ENCODE measurements around the gene ZNF770.
"Not testable (repeated sequence)": the region's sequence is repeated elsewhere in the genome, so short reads cannot be mapped to it uniquely, and the experiment has no call there.

ZNF770 gene

DNA sequence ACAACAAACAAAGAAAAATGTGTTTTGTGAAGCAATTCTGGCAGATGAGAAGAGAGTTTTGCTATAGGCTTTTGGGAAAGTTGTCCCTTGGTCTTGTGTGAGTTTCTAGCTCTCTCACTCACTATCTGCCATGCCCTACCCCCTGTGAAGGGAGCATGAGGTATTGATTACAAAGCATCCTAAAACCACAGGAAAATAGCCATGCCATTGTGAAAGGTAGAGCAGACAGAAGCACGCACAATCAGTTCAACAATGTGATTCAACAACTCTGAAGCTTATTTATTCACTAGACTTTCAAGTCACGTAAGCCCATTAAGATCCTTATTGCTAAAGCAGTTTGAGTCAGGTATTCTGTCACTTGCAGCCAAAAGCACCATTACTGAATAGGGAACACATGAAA is 12.0 kb downstream of the ZNF770 start:
- no peak for DNase-seq

GRCh38 chr15:34973512-34973911 is 14.6 kb downstream of the ZNF770 start:
- no peak for DNase-seq

GRCh38 chr15:34970098-34970643 is 17.9 kb downstream of the ZNF770 start:
- not testable (repeated sequence) for DNase-seq

DNA sequence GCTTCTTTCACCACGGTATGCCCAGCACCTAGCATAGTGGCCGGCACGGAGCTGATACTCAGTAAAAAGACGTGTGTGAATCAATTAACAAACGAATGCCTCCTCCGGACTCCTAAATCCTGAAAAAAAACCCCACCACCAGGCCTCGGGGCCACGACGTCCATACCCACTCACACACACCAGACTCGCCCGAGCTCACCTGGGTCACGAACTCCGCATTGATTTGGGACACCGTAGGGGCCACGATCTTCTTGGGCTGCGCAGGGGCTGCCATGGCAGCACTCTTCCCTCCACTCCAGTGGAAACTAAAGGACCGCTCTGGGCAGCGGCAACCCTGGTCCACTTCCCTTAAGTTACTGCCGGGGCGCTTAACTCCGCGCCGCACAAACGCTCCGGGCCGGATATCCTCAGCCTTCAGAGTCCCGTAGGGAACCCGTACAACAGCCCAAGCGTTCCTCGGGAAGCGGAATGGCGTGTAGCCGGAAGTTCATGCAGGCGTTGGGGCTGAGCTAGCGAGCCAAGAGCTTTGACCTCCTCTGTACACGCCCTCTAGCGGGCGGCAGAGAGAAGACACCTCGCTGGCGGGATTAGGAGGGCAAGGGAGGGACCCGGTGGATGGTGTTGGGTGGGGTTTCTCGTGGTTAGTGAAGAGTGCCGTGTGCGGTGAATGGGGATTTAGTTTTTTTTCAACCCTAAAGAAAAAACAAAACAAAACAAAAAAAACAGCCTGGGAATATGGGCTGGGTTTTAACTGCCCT is 18.6 kb downstream of the ZNF770 start, which contains the start of gene AQR:
TSS of gene AQR (minus strand) at position 403 of the 758 bp plus-strand sequence. CDS start at position 274, 129 bp downstream.
- DNase-seq: peak; percentile 85

DNA sequence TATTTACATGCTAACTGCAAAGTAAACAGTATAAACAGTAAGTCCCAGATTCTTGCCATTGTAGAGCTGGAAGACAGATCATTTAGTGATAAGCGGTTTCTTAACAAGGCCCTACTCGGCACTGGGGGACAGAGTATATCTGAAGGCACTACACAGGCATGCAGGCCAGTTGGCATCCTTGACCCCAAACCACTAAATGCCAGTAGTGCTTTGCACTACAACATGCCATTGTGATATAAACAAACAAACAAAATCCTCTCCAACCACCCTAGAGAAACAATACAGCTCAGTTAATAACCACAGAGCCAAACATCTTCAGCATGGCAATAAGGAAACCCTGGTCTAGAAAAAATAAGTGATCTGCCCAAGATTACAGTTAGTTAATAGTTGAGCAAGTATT is 23.8 kb downstream of the ZNF770 start:
- DNase-seq: no peak

GRCh38 chr15:34953851-34954250 is 34.2 kb downstream of the ZNF770 start:
- DNase-seq: no peak

GRCh38 chr15:34952481-34952880 is 35.6 kb downstream of the ZNF770 start:
- no peak for DNase-seq

DNA sequence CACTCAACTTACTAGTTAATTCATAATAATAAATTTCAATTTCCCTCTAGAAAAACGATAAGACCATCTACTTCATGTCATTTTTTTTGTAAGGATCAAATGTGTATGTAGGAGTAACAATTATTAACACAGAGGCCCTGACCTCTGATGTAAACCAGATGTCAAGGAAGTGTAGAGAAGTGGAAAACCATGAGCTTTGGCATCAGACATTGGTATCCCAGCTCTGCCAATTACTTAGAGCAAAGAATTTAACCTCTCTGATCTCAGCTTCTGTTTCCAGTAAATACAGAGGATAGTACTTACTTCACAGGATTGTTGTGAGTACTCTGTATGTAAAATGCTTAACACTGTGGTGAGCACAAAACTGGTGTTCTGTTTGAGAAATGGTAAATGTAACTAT is 36.1 kb downstream of the ZNF770 start:
- no peak for DNase-seq

GRCh38 chr15:34944936-34945335 is 43.2 kb downstream of the ZNF770 start:
- no peak for DNase-seq

DNA sequence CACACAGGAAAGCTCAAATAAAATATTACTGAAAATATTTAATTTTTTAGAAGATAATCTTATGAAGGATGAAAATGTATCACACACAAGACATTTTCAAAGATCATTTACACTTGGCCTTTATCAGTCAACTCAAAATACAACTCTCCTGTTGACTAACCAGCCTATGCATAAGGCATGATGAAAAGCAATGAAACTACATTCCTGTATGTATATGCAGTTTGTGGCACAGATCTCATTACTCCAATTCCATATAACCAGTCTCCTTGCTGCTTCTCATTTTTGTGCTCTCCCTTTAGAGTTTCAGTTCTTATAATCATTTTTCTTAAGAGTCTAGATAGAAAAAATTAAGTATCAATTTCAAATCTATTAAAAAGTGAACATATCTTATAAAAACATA is 44.4 kb downstream of the ZNF770 start:
- no peak for DNase-seq

- not testable (repeated sequence) for DNase-seq
Observed at GRCh38 chr15:34943264-34943663, 44.8 kb downstream of the ZNF770 start.

DNA sequence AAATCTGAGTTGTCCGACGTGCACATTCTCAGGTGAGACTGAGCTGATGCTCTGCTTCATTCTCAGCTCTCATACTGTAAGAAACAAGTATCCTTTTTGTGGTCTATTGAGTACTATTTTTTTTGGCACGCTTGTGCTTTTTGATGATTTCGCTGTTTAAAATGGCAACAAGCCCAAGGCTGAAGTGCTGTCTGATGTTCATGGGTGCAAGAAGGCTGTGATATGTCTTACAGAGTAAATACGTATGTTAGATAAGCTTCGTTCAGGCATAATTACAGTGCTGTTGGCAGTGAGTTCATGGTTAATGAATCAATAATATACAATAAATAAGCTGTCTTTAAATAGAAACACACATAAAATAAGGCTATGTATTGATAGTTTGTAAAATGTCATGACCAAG is 45.7 kb downstream of the ZNF770 start:
- no peak for DNase-seq

GRCh38 chr15:34941831-34942230 is 46.3 kb downstream of the ZNF770 start:
- no peak for DNase-seq

DNA sequence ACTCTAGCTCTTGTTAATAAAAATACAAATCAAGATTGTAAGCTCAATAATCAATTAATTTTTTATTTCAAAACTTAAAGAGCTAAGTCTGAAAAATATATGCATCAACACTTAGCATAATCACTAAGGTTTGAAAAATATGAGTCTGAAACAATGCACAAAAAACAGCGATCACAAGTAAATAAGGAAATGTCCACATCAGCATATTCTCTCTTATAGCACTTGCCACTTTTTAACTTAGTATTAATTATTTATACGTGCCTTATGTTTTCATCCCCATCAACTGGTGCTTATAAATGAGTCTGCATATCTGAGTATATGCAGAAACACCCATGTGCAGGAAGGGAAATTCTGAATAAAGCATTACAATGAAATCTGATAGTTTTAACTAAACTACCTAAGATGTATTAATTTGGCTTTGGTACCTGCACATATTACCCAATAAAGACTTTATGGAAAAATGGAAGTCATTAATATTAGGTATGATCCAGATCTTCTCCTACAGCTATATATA is 46.8 kb downstream of the ZNF770 start:
- no peak for DNase-seq

- DNase-seq: no peak
Observed at GRCh38 chr15:34933432-34933975, 54.6 kb downstream of the ZNF770 start.

DNA sequence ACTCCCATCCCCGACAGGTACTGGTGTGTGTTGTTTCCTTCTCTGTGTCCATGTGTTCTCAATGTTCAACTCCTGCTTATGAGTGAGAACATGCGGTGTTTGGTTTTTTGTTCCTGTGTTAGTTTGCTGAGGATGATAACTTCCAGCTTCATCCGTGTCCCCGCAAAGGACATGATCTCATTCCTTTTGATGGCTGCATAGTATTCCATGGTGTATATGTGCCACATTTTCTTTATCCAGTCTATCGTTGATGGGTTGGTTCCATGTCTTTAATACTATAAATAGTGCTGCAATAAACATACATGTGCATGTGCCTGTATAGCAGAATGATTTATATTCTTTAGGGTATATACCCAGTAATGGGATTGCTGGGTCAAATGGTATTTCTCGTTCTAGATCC is 59.7 kb downstream of the ZNF770 start:
- not testable (repeated sequence) for DNase-seq
